ENCODE results near the gene SLC43A2.
"Not testable (repeated sequence)": the region's sequence is repeated elsewhere in the genome, so short reads cannot be mapped to it uniquely, and the experiment has no call there.

SLC43A2 gene

GRCh38 chr17:1533661-1534325 lies 94.8 kb downstream of the SLC43A2 start:
- no peak for DNase-seq

GRCh38 chr17:1532836-1533602 lies 95.6 kb downstream of the SLC43A2 start:
- DNase-seq = peak; percentile 33 to 34

GRCh38 chr17:1529863-1530262 lies 98.8 kb downstream of the SLC43A2 start:
- DNase-seq = no peak

GRCh38 chr17:1526876-1527275 lies 101.8 kb downstream of the SLC43A2 start:
- not testable (repeated sequence) for DNase-seq

- DNase-seq = no peak
Observed at GRCh38 chr17:1522626-1523025, 106.0 kb downstream of the SLC43A2 start.

GRCh38 chr17:1521086-1521640 lies 107.5 kb downstream of the SLC43A2 start:
- no peak for DNase-seq

GRCh38 chr17:1519678-1520077 lies 109.0 kb downstream of the SLC43A2 start:
- DNase-seq = no peak
